ENCODE measurements around the gene PRELID3B.

- no peak for TF ChIP-seq CTCF (IDR thresholded peaks at IDR 0.05)
- no peak for TF ChIP-seq POLR2A (IDR thresholded peaks at IDR 0.05)
- TF ChIP-seq POLR2AphosphoS5 (IDR thresholded peaks at IDR 0.05), result no peak
Observed at GRCh38 chr20:59022754-59023153, 19.8 kb downstream of the PRELID3B start.

All from prostate gland (tissue), 2 donors.